Measurements from ENCODE around the gene DSCAML1.

The DSCAML1 gene

DNA sequence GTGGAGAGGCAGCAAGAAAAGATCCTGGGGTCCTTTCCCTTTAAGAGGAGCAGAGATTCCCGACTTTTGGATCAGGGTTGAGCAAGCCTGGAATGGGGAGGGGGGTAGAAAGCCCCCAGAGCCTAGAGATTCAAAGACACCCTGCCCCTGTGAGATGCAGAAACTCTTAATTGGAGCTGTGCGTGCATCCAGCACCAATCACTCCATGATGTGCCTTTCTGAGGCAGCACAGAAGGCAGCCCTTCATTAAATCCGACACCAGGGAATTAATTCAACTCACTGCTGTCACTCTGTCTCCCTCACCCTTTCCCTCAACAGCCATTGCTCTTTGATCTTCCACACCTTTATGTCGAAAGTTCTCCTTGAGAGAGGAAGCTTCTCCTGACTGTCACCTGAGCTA lies 43.0 kb downstream of the DSCAML1 start:
- no peak for DNase-seq (ENCODE audit: low read depth in 3 of 3)

DNA sequence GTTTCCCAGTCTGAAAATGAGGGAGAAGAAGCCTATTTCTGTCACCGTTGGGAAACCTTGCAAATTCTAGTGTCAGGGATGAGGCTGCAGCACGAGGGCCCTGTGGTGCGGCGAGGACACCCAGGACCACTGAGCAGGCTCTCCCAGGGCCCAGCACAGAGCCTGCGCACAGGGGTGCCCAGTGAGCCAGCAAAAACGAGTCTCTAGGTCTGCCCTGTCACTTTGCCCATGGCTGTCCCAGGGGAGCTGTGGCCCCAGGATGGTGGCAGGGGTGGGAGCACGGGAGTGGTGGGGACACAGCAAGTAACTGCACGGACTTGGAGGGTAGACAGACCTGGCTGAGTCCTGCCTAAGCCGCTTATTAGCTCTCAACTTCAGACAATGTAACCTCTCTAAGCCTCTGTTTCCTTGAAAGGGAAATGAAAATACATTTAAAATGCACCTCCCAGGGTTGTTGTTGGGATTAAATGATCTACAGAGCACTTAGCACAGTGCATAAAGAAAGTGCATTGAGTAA lies 44.2 kb downstream of the DSCAML1 start:
- DNase-seq (ENCODE audit: low read depth in 3 of 3): no peak

DNA sequence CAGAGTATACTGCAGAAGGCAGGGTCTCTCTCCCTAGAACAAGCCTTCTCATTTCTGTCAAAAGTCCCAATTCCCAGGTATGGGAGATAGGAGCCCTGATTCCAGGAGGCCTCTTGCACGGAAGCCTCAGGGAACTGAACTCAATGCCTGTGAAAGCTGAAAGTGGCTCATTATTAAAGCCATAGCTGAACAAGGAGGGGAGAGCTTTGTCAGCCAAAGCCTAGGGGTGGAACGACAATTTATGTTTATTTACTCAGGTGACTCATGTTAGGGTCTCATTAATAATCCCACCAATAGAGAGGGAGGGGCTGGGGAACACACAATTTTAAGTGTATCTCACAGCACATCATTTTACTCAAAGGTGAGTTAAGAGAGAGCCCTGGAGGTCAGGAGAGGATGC lies 44.9 kb downstream of the DSCAML1 start:
- DNase-seq (ENCODE audit: low read depth in 3 of 3): no peak

DNA sequence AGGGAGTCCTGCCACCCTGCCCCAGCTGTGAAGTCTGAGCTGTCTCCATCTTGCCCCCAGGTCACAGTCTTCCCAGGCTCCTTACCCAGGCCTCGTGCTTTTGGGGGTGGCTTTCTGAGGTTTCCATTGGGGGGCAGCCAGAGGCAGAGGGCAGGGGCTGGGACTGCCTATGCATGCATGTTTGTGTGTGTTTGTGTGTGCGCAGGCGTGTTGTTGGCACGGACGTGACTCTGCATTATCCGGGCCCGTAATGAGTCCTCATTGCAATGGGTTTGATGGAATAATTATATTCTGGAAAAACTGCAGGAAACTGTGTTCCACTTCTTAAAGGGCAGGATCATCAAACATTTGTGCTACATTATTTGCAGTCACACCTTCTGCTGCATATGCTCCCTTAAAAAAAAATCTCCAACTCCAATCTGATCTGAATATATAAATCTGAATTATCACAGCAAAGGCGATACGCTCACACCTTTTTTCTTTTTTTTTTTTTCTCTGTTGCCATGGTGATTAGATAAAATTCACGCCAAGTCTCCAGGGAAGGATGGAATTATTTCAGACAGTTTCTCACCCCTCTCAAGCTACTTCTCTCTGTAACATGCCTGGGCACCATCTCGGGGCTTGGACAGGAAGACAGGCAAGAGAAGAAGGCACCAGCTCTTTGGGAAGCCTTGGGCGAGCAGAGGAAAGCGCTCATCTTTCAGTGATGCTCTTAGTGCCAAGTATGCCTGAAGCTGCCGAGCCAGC lies 45.9 kb downstream of the DSCAML1 start:
- no peak for DNase-seq (ENCODE audit: low read depth in 3 of 3)

DNA sequence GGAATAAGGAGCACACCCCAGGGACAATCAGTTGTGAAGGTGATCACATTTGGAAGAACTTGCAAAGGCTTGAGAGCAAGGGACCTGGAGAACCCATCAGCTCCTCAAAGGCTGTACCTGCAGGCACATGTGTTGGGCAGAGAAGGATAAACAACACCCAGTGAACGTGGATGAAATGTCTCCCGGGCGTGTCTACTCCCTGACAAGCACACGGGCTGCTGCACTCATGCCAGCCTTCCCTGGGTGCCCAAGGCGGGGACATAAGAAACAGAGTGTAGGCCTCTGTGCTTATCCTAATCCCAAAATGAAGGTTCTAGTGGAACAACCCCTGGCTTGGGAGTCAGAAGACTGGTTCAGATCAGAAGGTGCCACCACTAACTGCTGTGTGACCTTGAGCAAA lies 46.7 kb downstream of the DSCAML1 start:
- no peak for DNase-seq (ENCODE audit: low read depth in 3 of 3)

DNA sequence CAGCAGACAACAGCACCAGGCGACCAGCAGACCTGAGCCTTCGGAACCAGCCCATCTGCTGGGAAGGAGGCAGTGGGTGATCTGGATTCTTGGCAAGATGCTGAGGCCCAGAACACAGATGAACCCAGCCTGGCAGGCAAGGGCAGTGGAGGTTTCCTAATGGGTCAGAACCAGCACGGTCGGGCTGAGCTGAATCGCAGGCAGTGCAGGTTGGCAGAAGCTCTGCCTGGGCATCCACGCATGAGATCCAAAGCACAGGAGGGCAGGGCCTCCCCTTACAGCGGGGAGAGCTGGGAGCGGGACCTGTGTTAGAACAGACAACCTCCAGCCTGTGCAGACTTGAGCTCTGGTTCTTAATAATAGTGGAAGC lies 47.5 kb downstream of the DSCAML1 start:
- DNase-seq (ENCODE audit: low read depth in 3 of 3): no peak

DNA sequence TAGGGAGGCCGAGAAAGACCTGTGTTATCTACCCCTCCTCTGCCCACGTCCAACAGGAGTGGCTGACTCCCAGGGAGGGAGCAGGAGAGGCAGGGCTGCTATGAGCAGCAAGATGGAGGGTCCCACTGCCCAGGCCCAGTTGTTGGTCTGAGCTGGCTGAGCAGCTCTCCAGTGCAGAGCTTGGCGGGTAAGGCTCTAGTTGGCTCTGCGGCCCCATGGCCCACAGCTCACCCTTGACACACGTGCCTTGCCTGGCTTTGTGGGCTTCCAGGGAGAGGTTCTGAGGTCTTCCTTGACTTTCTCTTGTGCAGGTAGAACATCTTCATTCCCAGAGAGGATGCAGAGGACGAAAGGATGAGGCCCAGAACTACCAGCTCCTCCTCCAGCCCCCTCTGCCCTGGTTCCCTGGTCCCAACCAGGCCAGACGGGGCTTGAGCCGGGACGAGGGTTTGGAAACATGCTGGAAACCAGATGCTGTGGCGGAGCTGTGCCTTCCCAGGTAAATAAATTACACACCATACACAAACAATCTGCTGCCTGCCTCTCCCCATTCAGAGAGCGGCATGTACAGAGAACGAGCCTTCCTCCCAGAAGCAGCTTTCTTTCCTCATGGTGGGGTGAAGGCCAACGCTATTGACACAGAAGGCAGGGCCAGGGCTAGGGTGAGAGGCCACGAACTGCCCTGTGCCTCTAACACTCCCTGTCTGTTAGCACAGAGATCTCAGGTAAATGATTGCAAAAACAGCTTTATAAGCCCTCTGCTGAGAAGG lies 48.1 kb downstream of the DSCAML1 start:
- DNase-seq (ENCODE audit: low read depth in 3 of 3): no peak

DNA sequence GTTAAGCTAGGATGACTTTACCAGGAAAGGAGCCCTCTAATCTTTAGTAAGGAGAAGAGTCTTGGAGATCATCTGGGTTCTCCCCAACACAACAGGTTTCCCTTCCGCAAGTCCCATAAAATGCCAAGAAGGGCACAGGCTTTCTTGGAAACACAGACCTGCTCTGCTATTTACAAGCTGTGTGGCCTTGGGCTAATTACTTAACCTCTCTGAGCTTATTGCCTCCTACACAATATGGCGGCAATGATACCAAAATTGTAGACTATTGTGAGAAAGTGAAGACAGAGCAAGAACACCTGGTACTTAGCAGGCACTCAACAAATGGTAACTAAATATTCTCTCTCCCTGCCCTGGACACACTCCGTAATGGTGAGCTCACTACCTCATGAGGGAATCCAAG lies 49.1 kb downstream of the DSCAML1 start:
- no peak for DNase-seq (ENCODE audit: low read depth in 3 of 3)

DNA sequence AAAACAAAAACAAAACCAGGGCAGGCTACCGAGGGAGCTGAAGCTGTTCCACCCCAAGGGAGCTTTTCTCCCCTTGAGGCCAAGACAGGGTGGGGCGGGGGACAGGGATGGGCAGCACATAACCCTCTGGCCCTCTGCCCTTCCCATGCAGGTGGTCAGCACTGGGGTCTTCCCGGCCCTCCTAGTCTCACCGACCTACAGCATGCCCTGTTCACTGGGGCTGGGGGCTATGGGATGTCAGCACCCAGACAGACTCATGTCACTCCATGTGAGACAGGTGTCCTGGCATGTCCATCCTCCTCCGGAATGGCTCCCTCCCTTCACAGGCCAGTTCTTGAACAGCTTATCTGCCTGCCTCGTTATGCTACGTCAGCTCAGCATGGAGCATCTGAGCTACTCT lies 51.7 kb downstream of the DSCAML1 start:
- no peak for DNase-seq (ENCODE audit: low read depth in 3 of 3)

DNA sequence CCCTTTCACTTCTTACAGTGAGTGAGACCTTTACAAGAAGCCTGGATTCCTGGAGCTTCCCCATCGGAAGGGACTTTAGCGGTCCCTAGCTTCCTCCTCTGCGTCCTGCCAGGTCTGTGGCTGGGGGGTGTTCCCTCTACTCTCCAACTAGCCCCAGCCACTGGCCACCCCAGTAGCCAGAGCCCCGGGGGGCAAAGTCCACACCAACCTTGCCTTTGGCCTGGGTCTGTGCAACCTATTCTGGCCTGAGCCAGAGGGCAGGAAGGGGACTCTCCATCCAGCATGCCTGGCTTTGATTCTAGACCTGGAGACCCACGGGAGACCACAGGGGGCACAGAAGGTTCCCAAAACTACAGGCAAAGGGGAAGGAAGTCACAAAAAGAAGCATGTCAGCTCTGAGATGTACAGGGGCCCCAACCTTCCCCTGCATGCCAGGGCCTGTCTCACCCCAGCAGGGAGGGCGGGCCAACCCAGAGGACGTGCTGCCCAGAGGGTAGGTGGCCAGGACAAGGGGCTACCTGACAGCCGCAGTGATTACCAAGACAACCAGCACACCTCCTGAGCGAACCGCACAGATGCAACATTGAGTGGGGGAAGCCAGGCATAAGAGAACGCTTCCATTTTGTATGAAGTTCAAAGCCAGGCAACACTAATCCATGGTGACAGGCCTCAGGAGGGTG lies 52.4 kb downstream of the DSCAML1 start:
- DNase-seq (ENCODE audit: low read depth in 3 of 3): no peak

DNA sequence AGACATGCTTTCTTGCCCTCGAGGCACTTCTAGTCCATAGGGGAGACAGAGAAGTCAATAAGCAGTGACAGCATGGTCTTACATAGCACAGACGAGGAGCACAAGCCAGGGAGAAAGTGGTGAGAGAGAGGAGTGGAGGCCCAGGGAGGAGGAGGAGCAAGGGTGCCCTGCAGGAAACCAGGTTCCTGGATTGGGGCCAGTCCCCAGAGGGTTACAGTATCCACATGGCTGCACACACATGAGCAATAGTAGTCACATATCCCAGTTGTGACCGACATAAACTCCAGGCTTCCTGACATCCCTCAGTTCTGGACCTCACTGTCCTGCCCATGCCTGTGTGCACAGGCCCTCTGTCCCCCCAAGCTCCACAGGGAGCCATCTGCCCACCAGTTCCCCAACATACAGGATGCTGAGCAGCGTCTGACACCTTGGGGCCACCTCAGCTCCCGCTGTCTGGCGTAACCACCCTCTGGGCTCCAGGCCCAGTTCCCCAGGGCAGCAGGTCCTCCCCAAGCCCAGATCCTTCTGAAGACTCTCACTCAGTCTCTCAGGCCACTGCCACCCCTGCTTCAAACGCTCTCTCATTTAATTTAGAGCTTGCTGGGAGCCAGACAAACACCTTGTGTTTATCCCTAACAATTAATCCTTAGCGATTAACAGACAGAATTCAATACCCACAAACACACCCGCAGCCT lies 53.7 kb downstream of the DSCAML1 start:
- DNase-seq (ENCODE audit: low read depth in 3 of 3): no peak

DNA sequence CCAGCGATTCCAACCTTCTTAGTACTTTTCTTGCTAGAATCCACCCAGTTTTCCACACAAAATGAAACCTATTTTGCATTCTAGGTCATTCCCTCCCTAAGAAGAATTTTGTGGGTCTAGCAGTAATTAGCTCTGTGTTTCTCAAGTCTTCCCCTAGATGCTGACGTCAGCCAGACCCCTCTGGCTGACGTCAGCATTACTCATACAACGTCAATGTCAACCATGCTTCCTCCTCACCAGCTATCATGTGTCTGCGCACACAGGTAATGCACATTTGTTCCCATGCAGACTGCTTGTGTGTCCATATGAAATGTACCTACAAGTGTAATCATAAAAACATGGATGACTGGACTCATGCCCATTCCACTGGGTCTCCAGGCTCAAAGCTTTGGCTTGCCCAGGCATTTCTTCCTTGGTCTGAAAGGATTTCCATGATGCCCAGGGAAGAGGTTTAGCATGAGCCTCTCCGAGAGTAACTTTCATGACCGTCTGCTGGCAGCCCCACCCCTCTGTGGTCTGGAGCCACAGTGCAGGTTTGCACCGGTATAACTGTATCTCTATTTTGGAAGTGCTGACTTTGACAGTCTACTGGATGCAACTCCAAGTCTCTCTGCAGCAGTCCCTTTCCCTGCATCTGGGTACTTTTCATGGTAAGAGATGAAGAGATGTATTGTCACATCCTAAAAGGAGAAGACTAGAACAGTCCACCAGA lies 58.6 kb downstream of the DSCAML1 start:
- no peak for DNase-seq (ENCODE audit: low read depth in 3 of 3)

DNA sequence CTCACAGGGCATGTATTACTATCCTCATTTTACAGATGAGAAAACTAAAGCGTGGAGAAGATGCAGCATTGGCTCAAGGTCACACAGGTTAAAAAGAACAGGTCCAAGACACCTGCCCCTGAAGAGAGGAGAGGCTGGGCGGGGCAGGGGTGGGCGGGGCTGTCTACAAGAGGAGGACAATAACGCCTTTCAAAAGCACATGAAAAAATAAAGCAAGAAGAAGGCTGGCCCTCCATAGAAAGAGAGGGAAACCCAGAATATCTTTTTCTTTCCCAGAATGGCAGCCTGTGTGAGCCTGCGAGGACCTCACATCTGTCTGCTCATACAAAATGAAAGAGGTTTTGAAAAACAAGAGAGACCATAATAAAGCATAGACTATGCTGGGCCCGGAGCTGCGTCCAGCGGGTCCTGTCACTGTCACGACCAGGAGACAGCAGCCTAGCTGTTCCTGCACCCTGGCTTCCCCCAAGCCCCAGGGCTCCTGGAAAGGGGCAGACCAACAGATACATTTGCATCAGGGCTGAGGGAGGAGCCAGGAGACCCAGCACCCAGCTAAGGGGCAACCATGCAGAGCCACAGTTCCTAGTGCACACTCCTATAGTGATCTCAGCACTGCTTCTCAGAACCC lies 61.6 kb downstream of the DSCAML1 start:
- no peak for DNase-seq (ENCODE audit: low read depth in 3 of 3)

DNA sequence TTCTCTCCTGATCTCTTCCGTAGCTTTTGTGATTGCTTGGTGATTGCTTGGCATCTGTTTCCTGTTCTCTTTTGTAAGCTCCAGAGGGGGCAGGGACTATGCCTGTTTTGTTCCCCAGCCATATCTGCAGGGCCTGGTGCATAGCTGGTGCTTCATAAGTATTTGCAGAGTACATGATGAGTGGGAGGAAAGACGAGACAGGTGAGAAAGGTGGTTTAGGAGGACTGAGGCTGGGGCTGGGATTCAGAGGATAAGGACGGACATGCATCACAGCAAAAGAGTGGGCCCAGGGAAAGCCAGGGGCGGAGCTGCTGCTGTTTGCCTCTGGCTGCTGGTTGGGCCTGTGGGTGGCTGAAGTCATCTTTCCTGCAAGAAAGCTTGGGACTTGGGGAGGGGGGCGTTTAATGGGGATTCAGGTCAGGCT lies 62.4 kb downstream of the DSCAML1 start:
- no peak for DNase-seq (ENCODE audit: low read depth in 3 of 3)

DNA sequence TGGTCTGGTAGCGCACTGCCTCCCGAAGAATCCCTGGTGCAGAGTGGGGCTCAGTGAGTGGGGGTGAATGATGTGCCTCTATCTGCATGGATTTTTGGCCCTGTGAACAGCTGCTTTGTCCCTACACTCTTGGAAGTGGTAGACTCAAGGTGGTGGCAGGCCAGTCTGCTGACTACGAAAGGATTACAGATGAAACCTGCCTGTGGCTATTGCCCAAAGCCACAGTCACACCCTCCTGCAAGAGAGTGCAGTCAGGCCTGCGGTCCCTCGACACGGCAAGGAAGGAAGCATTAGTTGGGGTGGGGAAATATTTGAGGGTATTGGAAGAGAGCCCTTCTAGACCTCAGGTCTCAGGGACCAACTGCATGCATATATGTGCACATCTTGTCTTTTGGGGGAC lies 63.7 kb downstream of the DSCAML1 start:
- DNase-seq (ENCODE audit: low read depth in 3 of 3): no peak

DNA sequence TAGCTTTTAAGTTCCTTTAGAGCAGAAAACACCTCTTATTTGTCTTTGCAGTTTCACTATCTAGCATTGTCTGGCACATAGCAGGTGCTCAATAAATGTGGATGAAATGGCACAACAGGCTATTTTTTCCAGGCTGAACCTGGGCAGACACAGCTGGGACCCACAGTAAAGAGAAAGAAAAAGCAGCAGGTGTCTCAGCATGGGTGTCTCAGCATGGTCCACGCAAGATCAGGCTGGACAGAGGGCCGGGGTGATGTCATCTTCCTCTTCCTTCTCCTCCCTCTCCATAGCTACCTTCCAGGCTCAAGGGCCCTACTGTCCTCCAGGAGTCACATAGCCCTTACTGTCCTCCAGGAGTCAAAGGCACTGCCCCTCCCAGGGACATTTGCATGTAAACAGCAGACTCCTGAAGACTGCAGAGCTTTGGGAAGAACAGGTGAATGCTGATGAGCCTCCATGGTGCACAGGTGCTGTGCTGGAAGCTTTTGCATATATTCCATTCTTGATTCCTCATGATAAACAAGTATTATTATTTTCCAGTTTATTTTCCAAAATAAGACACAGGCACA lies 65.2 kb downstream of the DSCAML1 start:
- no peak for DNase-seq (ENCODE audit: low read depth in 3 of 3)

DNA sequence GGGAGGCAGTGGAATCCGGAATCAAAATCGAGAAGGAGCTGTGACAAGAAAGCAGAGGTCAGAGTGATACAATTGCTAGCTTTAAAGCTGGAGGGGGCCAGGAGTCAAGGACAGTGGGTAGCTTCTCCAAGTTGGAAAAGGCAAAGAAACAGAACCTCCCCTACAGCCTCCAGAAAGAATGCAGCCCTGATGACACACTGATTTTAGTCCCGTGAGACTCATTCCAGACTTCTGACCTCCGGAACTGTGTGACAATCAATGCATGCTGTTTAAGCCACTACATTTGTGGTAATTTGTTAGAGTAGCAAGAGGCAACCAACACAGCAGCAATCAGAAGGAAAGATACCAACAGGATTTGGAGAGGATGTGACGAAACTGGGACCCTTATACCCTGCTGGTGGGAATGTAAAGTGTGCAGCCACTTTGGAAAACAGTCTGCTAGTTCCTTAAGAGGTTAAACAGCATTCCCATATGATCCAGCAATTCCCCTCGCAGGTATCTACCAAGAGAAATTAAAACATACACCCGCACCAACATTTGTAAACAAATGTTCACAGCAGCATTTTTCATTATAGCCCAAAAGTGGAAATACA lies 66.7 kb downstream of the DSCAML1 start:
- DNase-seq (ENCODE audit: low read depth in 3 of 3): no peak

DNA sequence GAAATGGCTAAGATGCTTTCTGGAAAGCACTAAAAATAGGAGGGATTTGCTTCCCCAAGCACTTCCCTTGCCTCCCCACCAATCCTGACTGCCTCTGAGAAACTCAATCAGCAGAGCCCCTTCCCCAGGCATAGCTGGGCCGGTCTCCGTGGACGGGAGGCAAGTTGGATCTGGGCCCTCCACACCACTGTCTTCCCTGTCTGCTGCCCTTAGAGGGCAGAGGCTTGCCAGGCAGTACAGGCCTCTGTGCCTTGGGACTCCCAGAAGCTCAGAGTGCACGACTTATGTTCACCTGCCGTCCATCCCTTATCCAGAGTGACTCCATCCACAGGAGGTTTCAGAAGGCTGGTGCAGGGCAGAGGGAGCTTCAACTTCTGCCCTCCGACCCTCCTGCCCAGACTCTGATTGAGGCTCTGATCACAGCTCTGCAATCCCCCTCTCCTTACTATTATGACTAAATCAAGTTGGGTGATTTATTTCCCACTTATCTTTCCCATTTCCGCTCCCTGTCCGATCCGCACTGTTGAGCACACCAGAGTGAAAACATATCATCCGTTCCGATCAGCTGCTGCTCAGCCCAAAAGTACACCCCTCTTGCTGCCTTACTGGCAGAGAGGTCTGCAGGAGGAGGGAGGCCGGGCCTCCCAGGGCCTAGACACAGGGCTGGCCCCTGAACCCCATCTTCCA lies 71.8 kb downstream of the DSCAML1 start:
- no peak for DNase-seq (ENCODE audit: low read depth in 3 of 3)

DNA sequence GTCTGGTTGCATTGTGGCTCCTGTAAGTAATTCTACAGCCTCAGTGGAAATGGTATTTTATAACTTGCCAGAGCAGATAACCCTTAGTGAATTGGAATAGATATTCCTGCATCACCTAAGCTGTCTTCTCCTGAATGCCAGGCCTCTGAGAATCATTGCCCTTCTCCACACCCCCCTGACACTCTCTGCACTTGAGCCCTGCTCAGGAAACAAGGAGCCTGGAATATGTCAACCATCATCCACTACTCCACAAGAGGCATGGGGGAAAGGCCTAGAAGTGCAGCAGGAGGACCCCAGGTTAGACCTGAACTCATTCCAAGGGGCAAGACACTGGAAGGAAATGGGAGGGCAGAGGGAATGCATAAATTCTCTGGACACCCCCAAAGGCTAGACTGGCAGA lies 72.4 kb downstream of the DSCAML1 start:
- DNase-seq (ENCODE audit: low read depth in 3 of 3): no peak

DNA sequence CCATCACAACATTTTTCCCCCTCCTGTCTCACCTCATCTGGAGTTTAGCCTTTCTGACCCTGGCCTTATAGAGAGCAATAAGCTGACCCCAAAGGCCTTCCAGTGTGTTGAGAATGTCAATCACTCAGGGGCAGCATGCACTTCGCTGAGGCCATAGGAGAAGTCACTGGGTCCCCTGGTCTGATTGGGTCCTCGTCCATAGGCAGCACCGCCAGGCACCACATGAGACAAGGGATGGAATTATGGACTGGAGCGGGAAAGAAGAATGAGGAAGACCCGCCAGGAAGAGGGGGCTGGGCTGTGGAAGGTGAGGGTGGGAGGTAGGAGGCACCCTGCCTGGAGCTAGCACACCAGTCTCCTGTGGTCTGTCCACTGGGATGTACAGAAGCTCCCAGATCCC lies 72.9 kb downstream of the DSCAML1 start:
- DNase-seq (ENCODE audit: low read depth in 3 of 3): no peak

Data from stimulated activated CD4-positive, alpha-beta T cell treated with anti-CD3 and anti-CD28 coated beads, TNF-alpha, amount 100 ng/mL, for 48 hours (primary cell).